ENCODE data around the gene PPP2R5B. TPM values are rescaled to one million over a fixed set of nuclear protein-coding genes. Genes with fewer than 3 reads are reported as not detected.

Gene PPP2R5B
- total and polyA plus RNA-seq, 2 donors, result 7.3 to 22.1 TPM

GRCh38 chr11:64933935-64934681 lies 9.6 kb downstream of the PPP2R5B start:
- Histone ChIP-seq H3K27ac (ENCODE audit: low read depth) (no peak overlapping the region), H3K36me3 (ENCODE audit: insufficient read depth) (no peaks in the 10 kb centered on the region)

GRCh38 chr11:64934682-64935358 lies 10.3 kb downstream of the PPP2R5B start:
- WGBS, result 78% methylated on average over 27 of the region's 27 CpGs
- H3K4me1 ChIP-seq (ENCODE audit: insufficient read depth), result no peaks in the 10 kb centered on the region
- no peak for DNase-seq (ENCODE audit: extremely low spot score)
- no peak overlapping the region for H3K27ac ChIP-seq (ENCODE audit: low read depth)
- no peaks in the 10 kb centered on the region for H3K36me3 ChIP-seq (ENCODE audit: insufficient read depth)
- H3K4me3 ChIP-seq (ENCODE audit: low read depth, low read length), result no peak overlapping the region

More at GRCh38 chr11:64933935-64934681, 9.6 kb downstream of the PPP2R5B start:
- DNase-seq (ENCODE audit: extremely low spot score), result no peak
- 86% methylated on average over 10 of the region's 10 CpGs for WGBS
- Histone ChIP-seq H3K4me3 (ENCODE audit: low read depth, low read length) (no peak overlapping the region), H3K4me1 (ENCODE audit: insufficient read depth) (no peaks in the 10 kb centered on the region)

- DNase-seq (ENCODE audit: extremely low spot score), result no peak
- 46% methylated on average over 14 of the region's 14 CpGs for WGBS
- Histone ChIP-seq H3K4me1 (ENCODE audit: insufficient read depth) (no peaks in the 10 kb centered on the region), H3K4me3 (ENCODE audit: low read depth, low read length) (no peak within 1 kb of the TSS), H3K36me3 (ENCODE audit: insufficient read depth) (no peaks in the 10 kb centered on the region), H3K27ac (ENCODE audit: low read depth) (no peak within 1 kb of the TSS)
These were observed 11.0 kb downstream of the PPP2R5B start, which contains the start of gene GPHA2 for GRCh38 chr11:64935359-64936081. GPHA2 (minus strand) TSS chr11:64935893; CDS start chr11:64935460, 433 bp downstream.

- no peaks in the 10 kb centered on the region for H3K36me3 ChIP-seq (ENCODE audit: insufficient read depth)
- no peak overlapping the region for H3K4me3 ChIP-seq (ENCODE audit: low read depth, low read length)
- WGBS, result 79% methylated on average over 4 of the region's 4 CpGs
- DNase-seq (ENCODE audit: extremely low spot score), result no peak
- H3K27ac ChIP-seq (ENCODE audit: low read depth), result no peak overlapping the region
- no peaks in the 10 kb centered on the region for H3K4me1 ChIP-seq (ENCODE audit: insufficient read depth)
These were observed 12.1 kb downstream of the PPP2R5B start for GRCh38 chr11:64936539-64936938.

- H3K4me1 ChIP-seq (ENCODE audit: insufficient read depth), result no peaks in the 10 kb centered on the region
- no peak overlapping the region for H3K27ac ChIP-seq (ENCODE audit: low read depth)
- no peak overlapping the region for H3K4me3 ChIP-seq (ENCODE audit: low read depth, low read length)
- H3K36me3 ChIP-seq (ENCODE audit: insufficient read depth), result no peaks in the 10 kb centered on the region
- DNase-seq (ENCODE audit: extremely low spot score), result no peak
- WGBS, result 48% methylated on average over 5 of the region's 5 CpGs
These were observed 22.8 kb downstream of the PPP2R5B start for GRCh38 chr11:64947208-64947814.

GRCh38 chr11:64951529-64951928 lies 27.0 kb downstream of the PPP2R5B start:
- H3K4me3 ChIP-seq (ENCODE audit: low read depth, low read length), result no peak overlapping the region
- WGBS, result 70% methylated on average over 4 of the region's 4 CpGs
- DNase-seq (ENCODE audit: extremely low spot score), result no peak

GRCh38 chr11:64954201-64954600 lies 29.7 kb downstream of the PPP2R5B start:
- Histone ChIP-seq H3K4me3 (ENCODE audit: low read depth, low read length) (no peak overlapping the region), H3K36me3 (ENCODE audit: insufficient read depth) (no peaks in the 10 kb centered on the region), H3K4me1 (ENCODE audit: insufficient read depth) (no peaks in the 10 kb centered on the region), H3K27ac (ENCODE audit: low read depth) (no peak overlapping the region)
- 46% methylated on average over 5 of the region's 5 CpGs for WGBS
- no peak for DNase-seq (ENCODE audit: extremely low spot score)

More at GRCh38 chr11:64951529-64951928, 27.0 kb downstream of the PPP2R5B start:
- no peaks in the 10 kb centered on the region for H3K36me3 ChIP-seq (ENCODE audit: insufficient read depth)
- no peaks in the 10 kb centered on the region for H3K4me1 ChIP-seq (ENCODE audit: insufficient read depth)
- no peak overlapping the region for H3K27ac ChIP-seq (ENCODE audit: low read depth)

GRCh38 chr11:64959498-64959897 lies 35.0 kb downstream of the PPP2R5B start:
- H3K4me3 ChIP-seq (ENCODE audit: low read depth, low read length), result no peak overlapping the region
- WGBS, result 57% methylated on average over 3 of the region's 3 CpGs
- H3K4me1 ChIP-seq (ENCODE audit: insufficient read depth), result no peaks in the 10 kb centered on the region
- DNase-seq (ENCODE audit: extremely low spot score), result no peak
- H3K36me3 ChIP-seq (ENCODE audit: insufficient read depth), result no peaks in the 10 kb centered on the region
- no peak overlapping the region for H3K27ac ChIP-seq (ENCODE audit: low read depth)

- 34% methylated on average over 4 of the region's 4 CpGs for WGBS
- Histone ChIP-seq H3K36me3 (ENCODE audit: insufficient read depth) (no peaks in the 10 kb centered on the region), H3K27ac (ENCODE audit: low read depth) (no peak overlapping the region), H3K4me1 (ENCODE audit: insufficient read depth) (no peaks in the 10 kb centered on the region), H3K4me3 (ENCODE audit: low read depth, low read length) (no peak overlapping the region)
- DNase-seq (ENCODE audit: extremely low spot score), result no peak
These were observed 36.2 kb downstream of the PPP2R5B start for GRCh38 chr11:64960719-64961118.

- DNase-seq (ENCODE audit: extremely low spot score), result no peak
- H3K36me3 ChIP-seq (ENCODE audit: insufficient read depth), result no peaks in the 10 kb centered on the region
- no peaks in the 10 kb centered on the region for H3K4me1 ChIP-seq (ENCODE audit: insufficient read depth)
- H3K4me3 ChIP-seq (ENCODE audit: low read depth, low read length), result no peak overlapping the region
- WGBS, result 78% methylated on average over 5 of the region's 5 CpGs
- H3K27ac ChIP-seq (ENCODE audit: low read depth), result no peak overlapping the region
These were observed 38.7 kb downstream of the PPP2R5B start for GRCh38 chr11:64963072-64963631.

GRCh38 chr11:64967375-64967774 lies 42.9 kb downstream of the PPP2R5B start:
- Histone ChIP-seq H3K36me3 (ENCODE audit: insufficient read depth) (no peaks in the 10 kb centered on the region), H3K4me1 (ENCODE audit: insufficient read depth) (peaks cover 2% of the 10 kb centered on the region), H3K27ac (ENCODE audit: low read depth) (no peak overlapping the region), H3K4me3 (ENCODE audit: low read depth, low read length) (no peak overlapping the region)
- no peak for DNase-seq (ENCODE audit: extremely low spot score)
- WGBS, result 89% methylated on average over 3 of the region's 3 CpGs

- Histone ChIP-seq H3K4me1 (ENCODE audit: insufficient read depth) (peaks cover 2% of the 10 kb centered on the region), H3K4me3 (ENCODE audit: low read depth, low read length) (no peak overlapping the region), H3K36me3 (ENCODE audit: insufficient read depth) (no peaks in the 10 kb centered on the region), H3K27ac (ENCODE audit: low read depth) (no peak overlapping the region)
- no peak for DNase-seq (ENCODE audit: extremely low spot score)
- 38% methylated on average over 5 of the region's 5 CpGs for WGBS
These were observed 44.7 kb downstream of the PPP2R5B start for GRCh38 chr11:64969209-64969608.

- Histone ChIP-seq H3K36me3 (ENCODE audit: insufficient read depth) (no peaks in the 10 kb centered on the region), H3K4me1 (ENCODE audit: insufficient read depth) (peaks cover 2% of the 10 kb centered on the region), H3K27ac (ENCODE audit: low read depth) (peak overlapping the region; percentile 54), H3K4me3 (ENCODE audit: low read depth, low read length) (no peak overlapping the region)
- DNase-seq (ENCODE audit: extremely low spot score), result peak; percentile 8
- WGBS, result 85% methylated on average over 8 of the region's 8 CpGs
These were observed 46.3 kb downstream of the PPP2R5B start for GRCh38 chr11:64970731-64971151.
